Islet of Langerhans (tissue), 1 donor: Measurements from ENCODE around the gene TRIM13.
A peak's percentile ranks its signal among the peaks of the same experiment; 100 is the strongest.
"Not testable (repeated sequence)": the region's sequence is repeated elsewhere in the genome, so short reads cannot be mapped to it uniquely, and the experiment has no call there.

ENCODE experiments used
- FAIRE-seq: peaks from one replicate; lab custom pipeline; 2011; peaks lifted over from hg19 to GRCh38; lab: Jason Lieb, UNC

Gene TRIM13

GRCh38 chr13:49996951-49997895 is at the start of gene TRIM13:
TRIM13 (plus strand) TSS chr13:49997042; CDS start chr13:50011941, 14,899 bp downstream.
- FAIRE-seq = peak; percentile 51

DNA sequence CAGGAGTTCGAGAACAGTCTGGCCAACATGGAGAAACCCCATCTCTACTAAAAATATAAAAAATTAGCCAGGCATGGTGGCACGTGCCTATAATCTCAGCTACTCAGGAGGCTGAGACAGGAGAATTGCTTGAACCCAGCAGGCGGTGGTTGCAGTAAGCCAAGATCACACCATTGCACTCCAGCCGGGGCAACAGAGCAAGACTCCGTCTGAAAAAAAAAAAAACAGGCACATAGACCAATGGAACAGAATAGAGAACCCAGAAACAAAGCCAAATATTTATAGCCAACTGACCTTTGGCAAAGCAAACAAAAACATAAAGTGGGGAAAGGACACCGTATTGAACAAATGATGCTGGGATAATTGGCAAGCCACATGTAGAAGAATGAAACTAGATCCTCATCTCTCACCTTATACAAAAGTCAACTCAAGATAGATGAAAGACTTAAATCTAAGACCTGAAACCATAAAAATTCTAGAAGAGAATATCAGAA is 48.0 kb upstream of the TRIM13 start:
- not testable (repeated sequence) for FAIRE-seq

- no peak for FAIRE-seq
Observed at GRCh38 chr13:49951754-49952535, 44.9 kb upstream of the TRIM13 start.

DNA sequence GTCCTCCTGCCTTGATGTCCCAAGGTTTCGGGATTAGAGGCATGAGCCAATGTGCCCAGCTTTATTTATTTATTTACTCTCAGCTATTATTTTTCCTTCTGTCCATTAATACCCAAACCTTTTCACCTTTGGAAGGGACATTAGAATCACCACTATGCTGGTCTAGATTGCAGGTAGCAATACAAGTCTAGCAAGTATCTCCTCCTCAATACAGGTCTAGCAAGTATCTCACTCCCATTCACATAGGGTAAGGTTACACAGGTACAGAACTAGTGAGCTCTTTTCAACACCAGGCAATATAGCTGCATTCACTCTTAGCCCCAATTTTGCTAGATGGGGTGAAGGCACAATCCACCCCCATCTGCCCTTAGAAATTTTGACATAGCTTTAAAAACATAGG is 43.3 kb upstream of the TRIM13 start:
- no peak for FAIRE-seq

DNA sequence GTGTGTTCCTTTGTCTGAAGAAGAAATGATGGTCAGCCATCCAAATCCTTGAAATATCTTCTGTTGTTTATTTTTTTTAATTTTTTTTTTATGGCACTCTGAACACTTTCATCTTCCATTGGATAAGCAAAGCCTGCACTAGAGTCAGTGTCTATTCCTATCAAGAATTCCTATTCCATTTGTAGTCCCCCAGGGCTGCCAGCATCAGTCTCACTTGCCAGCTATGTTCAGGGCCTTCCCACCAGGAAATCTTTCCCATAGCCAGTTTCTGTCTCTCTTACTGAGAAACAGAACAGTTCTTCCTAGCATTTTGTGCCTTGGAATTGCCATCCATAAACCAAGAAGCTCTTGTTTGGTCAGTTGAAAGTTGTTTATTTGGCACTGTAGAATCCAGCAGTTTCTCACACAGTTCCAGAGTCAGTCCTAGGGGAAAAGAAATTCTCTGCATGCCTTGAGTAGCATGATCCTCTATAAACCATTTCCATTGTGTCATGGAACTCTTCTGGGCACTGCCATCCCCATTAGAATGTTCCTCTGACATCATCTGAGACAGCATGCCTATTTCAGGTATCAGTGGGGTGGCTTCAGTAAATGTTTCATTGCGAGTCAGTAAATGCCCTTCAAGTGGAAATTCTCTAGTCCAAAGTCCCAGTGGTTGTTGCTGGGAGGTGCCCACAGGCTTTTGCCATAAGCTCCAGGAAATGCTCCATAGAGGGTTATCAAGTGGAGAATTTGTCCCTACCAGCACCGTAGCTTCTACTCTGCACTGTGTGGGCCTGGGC is 42.0 kb upstream of the TRIM13 start:
- FAIRE-seq = no peak

DNA sequence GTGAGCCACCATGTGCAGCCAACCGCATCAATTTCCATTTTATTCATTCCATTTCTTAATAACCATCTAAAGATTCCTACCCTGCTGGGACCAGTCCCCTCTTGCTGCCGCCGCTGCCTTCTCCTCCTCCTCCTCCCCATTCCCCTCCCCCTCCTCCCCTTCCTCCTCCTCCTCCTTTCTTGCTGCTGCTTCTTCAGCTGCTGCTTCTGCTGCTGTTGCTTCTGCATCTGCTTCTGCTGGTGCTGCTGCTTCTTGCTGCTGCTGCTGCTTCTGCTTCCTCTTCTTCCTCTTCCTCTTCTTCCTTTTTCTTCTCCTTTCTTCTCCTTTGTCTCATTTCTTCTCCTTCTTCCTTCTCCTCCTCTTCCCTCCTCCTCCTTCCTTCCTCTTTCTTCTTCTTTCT is 40.7 kb upstream of the TRIM13 start:
- no peak for FAIRE-seq

GRCh38 chr13:49958321-49958720 is 38.5 kb upstream of the TRIM13 start:
- no peak for FAIRE-seq

DNA sequence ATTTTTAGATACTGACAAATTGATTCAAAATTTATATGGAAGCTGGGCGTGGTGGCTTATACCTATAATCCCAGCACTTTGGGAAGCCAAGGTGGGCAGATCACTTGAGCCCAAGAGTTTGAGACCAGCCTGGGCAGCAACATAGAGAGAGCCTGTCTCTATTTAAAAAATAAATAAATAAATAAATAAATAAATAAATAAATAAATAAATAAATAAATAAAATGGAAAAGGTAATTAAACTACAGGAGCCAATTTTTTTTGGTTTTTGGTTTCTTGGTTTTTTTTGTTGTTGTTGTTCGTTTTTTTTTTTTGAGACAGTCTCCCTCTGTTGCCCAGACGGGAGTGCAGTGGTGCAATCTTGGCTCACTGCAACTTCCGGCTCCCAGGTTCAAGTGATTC is 29.4 kb upstream of the TRIM13 start:
- no peak for FAIRE-seq

DNA sequence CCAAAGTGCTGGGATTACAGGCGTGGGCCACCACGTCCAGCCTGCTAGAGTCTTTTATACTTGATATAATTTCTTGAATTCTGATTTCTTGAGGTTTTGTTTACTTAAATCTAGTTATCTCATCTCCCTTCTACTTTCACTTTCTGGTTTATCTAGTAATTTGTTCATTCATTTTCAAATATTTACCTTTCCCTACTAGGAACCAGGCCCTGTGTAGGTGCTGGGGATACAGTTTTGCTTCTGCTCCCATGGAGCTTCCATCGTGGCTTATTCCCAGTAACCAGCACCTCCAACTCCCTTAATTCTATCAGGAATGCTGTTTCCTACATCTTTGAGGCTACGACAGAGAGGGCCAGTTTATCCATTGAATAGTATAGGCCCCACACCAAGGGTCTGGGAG is 24.1 kb upstream of the TRIM13 start:
- FAIRE-seq = peak; percentile 98

- FAIRE-seq = no peak
Observed at GRCh38 chr13:49975826-49976225, 21.0 kb upstream of the TRIM13 start.

DNA sequence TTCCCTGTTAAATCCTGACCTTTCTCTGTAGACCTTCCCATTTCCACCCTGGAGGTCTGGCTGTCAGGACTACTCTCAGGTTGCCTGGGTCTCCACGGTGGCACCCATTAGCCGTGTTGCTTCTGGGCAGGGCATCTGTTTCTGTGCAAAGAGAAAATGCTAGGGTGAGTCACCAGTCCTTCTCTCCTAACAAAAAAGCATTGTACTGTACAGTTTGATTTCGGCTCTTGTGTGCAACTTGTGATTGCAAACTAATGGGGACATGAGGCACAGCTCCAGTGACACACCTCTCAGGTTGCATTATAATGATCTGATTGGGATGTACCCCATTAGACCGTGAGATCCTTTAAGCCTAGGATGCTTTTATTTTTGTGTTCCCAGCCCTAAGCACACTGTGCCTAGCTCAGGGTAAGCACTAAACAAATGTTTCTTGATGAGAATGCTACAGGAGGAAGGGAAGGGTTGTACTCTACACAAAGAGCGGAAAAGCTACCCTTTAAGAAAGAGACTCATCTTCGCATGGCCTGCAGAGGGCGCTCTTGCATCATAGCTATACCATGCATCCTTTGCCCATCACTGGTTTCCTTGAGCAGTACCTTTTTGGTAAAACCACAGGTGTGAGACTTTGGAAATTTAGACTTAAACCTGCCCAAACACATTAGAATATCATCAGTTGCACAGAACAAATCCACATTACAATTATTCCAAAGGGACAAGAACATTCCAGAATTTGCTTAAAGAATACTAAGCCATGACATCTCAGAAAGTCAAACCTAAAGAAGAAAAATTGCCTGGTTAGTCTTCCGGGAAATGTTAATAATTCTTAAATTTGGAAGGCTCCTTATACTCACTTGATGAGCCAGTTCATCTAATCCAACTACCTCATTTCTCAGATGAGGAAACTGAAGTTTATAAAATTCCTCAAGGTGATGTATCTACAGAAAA is 20.3 kb upstream of the TRIM13 start:
- FAIRE-seq = peak; percentile 69

- no peak for FAIRE-seq
Observed at GRCh38 chr13:49977992-49978391, 18.9 kb upstream of the TRIM13 start.

GRCh38 chr13:49980266-49980665 is 16.6 kb upstream of the TRIM13 start:
- FAIRE-seq = no peak

GRCh38 chr13:49985129-49985528 is 11.7 kb upstream of the TRIM13 start:
- no peak for FAIRE-seq

- FAIRE-seq = no peak
Observed at GRCh38 chr13:49986471-49986870, 10.4 kb upstream of the TRIM13 start.

- FAIRE-seq = not testable (repeated sequence)
Observed at GRCh38 chr13:49990612-49991011, 6.2 kb upstream of the TRIM13 start.

DNA sequence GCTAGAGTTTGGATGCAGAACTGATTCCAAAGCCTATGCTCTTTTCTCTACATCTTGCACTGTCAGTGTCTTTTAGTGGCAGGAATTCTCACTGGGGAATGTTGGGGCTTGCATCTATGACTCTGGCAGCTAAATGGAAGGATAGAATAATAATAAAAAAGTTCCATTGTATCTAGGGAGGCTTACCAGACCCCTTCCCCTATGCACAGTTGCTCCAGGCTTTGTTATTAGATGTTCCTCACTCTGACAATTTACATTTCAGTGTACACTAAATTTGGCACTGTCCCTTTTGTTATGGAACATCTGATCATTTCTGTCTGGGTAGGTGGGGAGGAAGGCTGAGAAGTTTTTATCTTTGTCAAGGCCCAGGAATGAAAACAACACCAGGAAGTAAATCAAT is 3.7 kb upstream of the TRIM13 start:
- FAIRE-seq = no peak

DNA sequence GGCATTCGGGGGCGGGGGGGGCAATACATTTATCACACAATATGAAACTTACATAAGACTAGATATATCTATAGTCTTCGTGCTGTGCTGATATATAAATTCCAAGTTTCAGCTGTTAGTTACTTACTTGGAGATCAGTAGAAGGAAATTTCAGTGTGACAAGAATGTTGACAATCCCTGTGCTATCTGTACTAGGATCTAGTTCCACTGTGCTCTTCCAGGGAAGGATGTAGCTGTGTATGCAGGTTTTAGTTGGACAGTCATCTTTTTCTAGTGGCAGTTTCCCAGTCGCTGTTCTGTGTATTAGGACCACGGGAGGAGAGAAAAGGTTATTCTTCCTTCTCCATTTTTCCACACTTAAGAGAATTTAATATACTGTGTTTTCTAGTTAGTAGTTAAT is 3.2 kb upstream of the TRIM13 start:
- no peak for FAIRE-seq

DNA sequence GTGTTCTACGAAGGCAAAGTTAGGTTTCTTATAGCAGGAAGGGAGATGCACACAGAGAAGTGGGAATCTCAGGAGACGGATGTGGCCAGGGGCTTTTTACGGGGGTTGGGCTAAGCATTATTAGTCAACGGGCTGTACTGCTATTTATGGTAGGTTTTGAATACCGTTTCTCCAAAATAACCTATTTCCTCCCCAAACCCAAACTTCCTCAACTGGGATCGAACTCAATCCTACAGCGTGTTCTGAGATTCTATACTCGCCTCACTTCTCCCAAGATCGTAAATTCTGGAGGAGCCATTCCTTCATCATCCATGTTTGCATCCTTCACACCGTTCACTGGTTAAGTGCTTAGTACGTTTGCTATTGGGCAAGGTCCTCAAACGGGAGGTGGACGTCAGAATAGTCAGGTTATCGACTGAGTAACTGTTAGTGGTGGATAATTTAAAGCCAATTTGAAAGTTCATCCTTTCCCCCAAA is 1.2 kb upstream of the TRIM13 start:
- FAIRE-seq = no peak

GRCh38 chr13:49996161-49996915 is 504 bp upstream of the TRIM13 start:
- FAIRE-seq = no peak
